CD14-positive monocyte (primary cell): Measurements from ENCODE around the gene CATSPERB. TPM values are rescaled to one million over a fixed set of nuclear protein-coding genes. Genes with fewer than 3 reads are reported as not detected.

Source experiments
- DNase-seq, 3 donors: peaks; one replicate each; pipeline ENCODE4 v3.0.0-alpha.2; 2011 to 2022
- H2AFZ ChIP-seq: 2 replicates; pipeline ENCODE4 v1.6.0; 2012; ENCODE audit warnings: mild to moderate bottlenecking, low read depth, low read length, inconsistent platforms; ENCODE audit not compliant: insufficient read depth, poor library complexity, severe bottlenecking
- H3K27ac ChIP-seq, 2 donors: 1 replicate in 1 of 2; 2 replicates in 1 of 2; pipeline ENCODE4 v1.5.1; 2012 to 2013; ENCODE audit warnings: low read length in 2 of 2, control low read depth in 1 of 2, inconsistent platforms in 1 of 2, low read depth in 1 of 2, mild to moderate bottlenecking in 1 of 2
- H3K27me3 ChIP-seq, 2 donors: one replicate each; pipeline versions ENCODE4 v1.6.0 to v1.6.1; 2011 to 2013; ENCODE audit warnings: low read length in 2 of 2; ENCODE audit not compliant: control insufficient read depth in 2 of 2, insufficient read depth in 2 of 2
- H3K36me3 ChIP-seq, 2 donors: replicated peaks in 1 of 2; 1 replicate in 1 of 2; 2 replicates in 1 of 2; pipeline versions ENCODE4 v1.5.1 to v1.6.1; 2012 to 2013; ENCODE audit warnings: low read length in 2 of 2, control low read depth in 1 of 2, inconsistent platforms in 1 of 2, mild to moderate bottlenecking in 1 of 2; ENCODE audit not compliant: insufficient read depth in 2 of 2, control insufficient read depth in 1 of 2
- H3K4me1 ChIP-seq, 2 donors: 1 replicate in 1 of 2; 2 replicates in 1 of 2; pipeline versions ENCODE4 v1.5.1 to v1.6.1; 2012 to 2013; ENCODE audit warnings: low read length in 2 of 2, control low read depth in 1 of 2, inconsistent platforms in 1 of 2, mild to moderate bottlenecking in 1 of 2, moderate library complexity in 1 of 2; ENCODE audit not compliant: insufficient read depth in 2 of 2, control insufficient read depth in 1 of 2
- H3K4me2 ChIP-seq: replicated peaks from 2 replicates; pipeline ENCODE3; 2012; ENCODE audit warnings: low read length, moderate library complexity, mild to moderate bottlenecking; ENCODE audit not compliant: poor library complexity, severe bottlenecking; ENCODE audit errors: extremely low read depth
- H3K4me3 ChIP-seq, 3 experiments: fragments of 200-600 bp in 1 of 3; sonication (generic) in 1 of 3; replicated peaks in 1 of 3; 1 replicate in 2 of 3; 2 replicates in 1 of 3; pipeline ENCODE4 v1.5.1; 2011 to 2013; ENCODE audit warnings: low read length in 3 of 3, mild to moderate bottlenecking in 3 of 3, control low read depth in 2 of 3, low read depth in 2 of 3, inconsistent platforms in 1 of 3, moderate library complexity in 1 of 3
- H3K79me2 ChIP-seq: 2 replicates; pipeline ENCODE4 v1.6.0; 2012; ENCODE audit warnings: mild to moderate bottlenecking, control low read depth, inconsistent platforms, low read length, moderate library complexity; ENCODE audit not compliant: insufficient read depth
- H3K9ac ChIP-seq: 2 replicates; pipeline ENCODE4 v1.6.0; 2017; ENCODE audit warnings: low read length, mild to moderate bottlenecking; ENCODE audit not compliant: insufficient read depth, poor library complexity, severe bottlenecking
- H3K9me3 ChIP-seq, 2 donors: replicated peaks in 1 of 2; 1 replicate in 1 of 2; 2 replicates in 1 of 2; pipeline versions ENCODE4 v1.5.1 to v1.6.1; 2012 to 2013; ENCODE audit warnings: low read length in 2 of 2, control low read depth in 1 of 2; ENCODE audit not compliant: control insufficient read depth in 1 of 2, insufficient read depth in 1 of 2
- H4K20me1 ChIP-seq: 2 replicates; pipeline ENCODE4 v1.6.0; 2012; ENCODE audit warnings: mild to moderate bottlenecking, low read length, control low read depth, moderate library complexity; ENCODE audit not compliant: insufficient read depth
- H3K27ac Mint-ChIP-seq, 7 donors: one replicate each; pipeline ENCODE4 v1.8.0; 2020; ENCODE audit warnings: mild to moderate bottlenecking in 7 of 7, mixed read lengths in 7 of 7, moderate library complexity in 6 of 7, inconsistent platforms in 2 of 7
- H3K27me3 Mint-ChIP-seq, 3 donors: one replicate each; pipeline ENCODE4 v1.8.0; 2021 to 2022; ENCODE audit warnings: low read depth in 3 of 3, mild to moderate bottlenecking in 3 of 3, mixed read lengths in 3 of 3, moderate library complexity in 3 of 3, inconsistent platforms in 1 of 3
- H3K36me3 Mint-ChIP-seq, 2 donors: one replicate each; pipeline ENCODE4 v1.8.0; 2020; ENCODE audit warnings: mixed read lengths in 2 of 2, inconsistent platforms in 1 of 2, mild to moderate bottlenecking in 1 of 2
- H3K4me1 Mint-ChIP-seq: one replicate; pipeline ENCODE4 v1.8.0; 2020; ENCODE audit warnings: mild to moderate bottlenecking, mixed read lengths
- H3K4me3 Mint-ChIP-seq, 2 donors: one replicate each; pipeline ENCODE4 v1.8.0; 2020; ENCODE audit warnings: mild to moderate bottlenecking in 2 of 2, mixed read lengths in 2 of 2, moderate library complexity in 1 of 2
- H3K9me3 Mint-ChIP-seq, 7 donors: one replicate each; pipeline ENCODE4 v1.8.0; 2020 to 2022; ENCODE audit warnings: mixed read lengths in 7 of 7, mild to moderate bottlenecking in 6 of 7, moderate library complexity in 6 of 7, inconsistent platforms in 2 of 7
- WGBS: methylation state at CpG from one replicate; pipeline ENCODE4 v1.1.5; 2013; ENCODE audit warnings: missing lambda C conversion rate; ENCODE audit not compliant: insufficient coverage; 5-methylcytosine and 5-hydroxymethylcytosine counted together
- intact Hi-C, 2 donors: fragments of 100-400 bp; cut with micrococcal nuclease; formaldehyde crosslinking; loops; one replicate each; pipeline versions ENCODE4 v1.15.0 to v1.15.1; 2023
- polyA plus RNA-seq, 3 donors: library from polyadenylated mRNA; depleted of rRNA in 1 of 3; unstranded in 2 of 3; stranded (reverse) in 1 of 3; fragments of 300-500 nt in 2 of 3; fragments of >200 nt in 1 of 3; fragmentation: Illumina TruSeq in 2 of 3; gene quantifications; 1 replicate in 2 of 3; 2 replicates in 1 of 3; pipeline ENCODE4 v1.2.3, GENCODE V29; 2012 to 2021
- TF ChIP-seq, protein P1 (sequence below): fragments of 200-600 bp; IDR thresholded peaks from one replicate; pipeline ENCODE4 v1.8.0; 2022; ENCODE audit warnings: antibody characterized with exemption, mild to moderate bottlenecking

Gene CATSPERB
- polyA plus RNA-seq, 3 donors: not detected

DNA sequence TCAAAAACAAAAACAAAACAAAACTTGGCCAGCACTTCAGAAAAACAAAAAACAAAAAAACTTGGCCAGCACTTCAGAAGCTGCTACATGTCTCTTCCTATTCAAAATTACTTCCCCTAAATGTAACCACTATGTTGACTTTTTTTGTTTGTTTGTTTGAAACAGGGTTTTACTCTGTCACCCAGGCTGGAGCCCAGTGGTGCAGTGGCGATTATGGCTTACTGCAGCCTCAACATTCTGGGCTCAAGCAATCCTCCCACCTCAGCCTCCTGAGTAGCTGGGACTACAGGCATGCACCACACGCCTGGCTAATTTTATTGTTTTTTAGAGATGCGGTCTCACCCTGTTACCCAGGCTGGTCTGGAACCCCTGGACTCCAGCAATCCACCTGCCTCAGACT lies 183.8 kb downstream of the CATSPERB start:
- intact Hi-C loops: no loop called here
- Mint-ChIP-seq H3K9me3 (peaks cover 0 to 5% (median 3%) of the 10 kb centered on the region in 7 donors), H3K27ac (no peak overlapping the region), H3K4me1 (no peaks in the 10 kb centered on the region), H3K36me3 (no peaks in the 10 kb centered on the region), H3K4me3 (no peak overlapping the region), H3K27me3 (peaks cover 3 to 7% (median 5%) of the 10 kb centered on the region in 3 donors)
- no peaks in the 10 kb centered on the region for H3K79me2 ChIP-seq
- TF ChIP-seq, protein P1, sequence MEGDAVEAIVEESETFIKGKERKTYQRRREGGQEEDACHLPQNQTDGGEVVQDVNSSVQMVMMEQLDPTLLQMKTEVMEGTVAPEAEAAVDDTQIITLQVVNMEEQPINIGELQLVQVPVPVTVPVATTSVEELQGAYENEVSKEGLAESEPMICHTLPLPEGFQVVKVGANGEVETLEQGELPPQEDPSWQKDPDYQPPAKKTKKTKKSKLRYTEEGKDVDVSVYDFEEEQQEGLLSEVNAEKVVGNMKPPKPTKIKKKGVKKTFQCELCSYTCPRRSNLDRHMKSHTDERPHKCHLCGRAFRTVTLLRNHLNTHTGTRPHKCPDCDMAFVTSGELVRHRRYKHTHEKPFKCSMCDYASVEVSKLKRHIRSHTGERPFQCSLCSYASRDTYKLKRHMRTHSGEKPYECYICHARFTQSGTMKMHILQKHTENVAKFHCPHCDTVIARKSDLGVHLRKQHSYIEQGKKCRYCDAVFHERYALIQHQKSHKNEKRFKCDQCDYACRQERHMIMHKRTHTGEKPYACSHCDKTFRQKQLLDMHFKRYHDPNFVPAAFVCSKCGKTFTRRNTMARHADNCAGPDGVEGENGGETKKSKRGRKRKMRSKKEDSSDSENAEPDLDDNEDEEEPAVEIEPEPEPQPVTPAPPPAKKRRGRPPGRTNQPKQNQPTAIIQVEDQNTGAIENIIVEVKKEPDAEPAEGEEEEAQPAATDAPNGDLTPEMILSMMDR: no peak
- 97% methylated on average over 3 of the region's 3 CpGs for WGBS
- H3K4me2 ChIP-seq: no peak overlapping the region
- H4K20me1 ChIP-seq: no peaks in the 10 kb centered on the region
- no peak overlapping the region for H3K27ac ChIP-seq
- H3K4me3 ChIP-seq: no peak overlapping the region
- DNase-seq: no peak
- no peaks in the 10 kb centered on the region for H3K36me3 ChIP-seq
- H2AFZ ChIP-seq: no peak overlapping the region
- no peaks in the 10 kb centered on the region for H3K9me3 ChIP-seq
- no peak overlapping the region for H3K9ac ChIP-seq
- no peaks in the 10 kb centered on the region for H3K27me3 ChIP-seq
- H3K4me1 ChIP-seq: no peaks in the 10 kb centered on the region

DNA sequence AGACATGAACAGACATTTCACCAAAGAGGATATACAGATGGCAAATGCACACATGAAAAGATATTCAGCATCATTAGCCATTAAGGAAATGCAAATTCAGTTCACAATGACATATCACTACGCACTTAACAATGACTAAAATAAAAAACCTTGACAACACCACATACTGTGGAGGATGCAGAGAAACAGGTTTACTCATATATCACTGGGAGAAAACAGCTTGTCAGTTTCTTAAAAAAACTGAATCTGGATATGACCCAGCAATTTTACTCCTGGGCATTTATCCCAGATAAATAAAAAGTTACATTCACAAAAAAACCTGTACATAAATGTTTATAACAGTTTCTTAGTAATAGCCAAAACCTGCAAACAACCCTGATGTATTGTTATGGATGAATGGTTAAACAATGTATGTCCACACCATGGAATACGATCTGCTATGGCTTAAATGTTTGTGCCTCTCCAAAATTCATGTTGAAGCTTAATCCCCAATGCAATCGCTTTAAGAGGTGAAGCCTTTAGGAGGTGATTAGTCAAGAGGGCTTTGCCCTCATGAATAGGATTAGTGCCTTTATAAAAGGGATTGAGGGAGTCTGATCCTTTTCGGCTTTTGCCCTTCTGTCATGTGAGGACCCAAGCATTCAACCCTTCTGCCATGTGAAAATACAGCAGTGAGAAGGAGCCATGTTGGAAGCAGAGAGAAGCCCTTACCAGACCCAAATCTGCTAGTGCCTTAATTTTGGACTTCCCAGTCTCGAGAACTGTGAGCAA lies 185.8 kb downstream of the CATSPERB start:
- intact Hi-C loops: no loop called here
- no peaks in the 10 kb centered on the region for H3K36me3 Mint-ChIP-seq
- Histone ChIP-seq H3K9me3 (peaks cover 2 to 7% of the 10 kb centered on the region in 2 donors), H3K27ac (no peak overlapping the region), H3K36me3 (no peaks in the 10 kb centered on the region), H3K4me1 (no peaks in the 10 kb centered on the region), H3K79me2 (no peaks in the 10 kb centered on the region), H3K27me3 (no peaks in the 10 kb centered on the region), H4K20me1 (no peaks in the 10 kb centered on the region), H2AFZ (no peak overlapping the region), H3K4me3 (no peak overlapping the region), H3K9ac (no peak overlapping the region), H3K4me2 (no peak overlapping the region)
- H3K9me3 Mint-ChIP-seq: peaks cover 3 to 14% (median 9%) of the 10 kb centered on the region in 7 donors
- H3K4me3 Mint-ChIP-seq: no peak overlapping the region
- no peaks in the 10 kb centered on the region for H3K4me1 Mint-ChIP-seq
- TF ChIP-seq, protein P1: no peak
- 100% methylated on average over 2 of the region's 5 CpGs for WGBS
- no peak overlapping the region for H3K27ac Mint-ChIP-seq
- no peak for DNase-seq
- H3K27me3 Mint-ChIP-seq: peaks cover 3 to 7% (median 5%) of the 10 kb centered on the region in 3 donors
